Measurements from ENCODE around the gene OPA3. TPM values are rescaled to one million over a fixed set of nuclear protein-coding genes. Genes with fewer than 3 reads are reported as not detected.
"Not testable (repeated sequence)": the region's sequence is repeated elsewhere in the genome, so short reads cannot be mapped to it uniquely, and the experiment has no call there.

OPA3 gene
- 10 to 100 TPM; 10.8 to 11.0 TPM for total RNA-seq

- ChIA-PET POLR2A (interaction anchor here (0.6 to 1.6 kb wide), 4 partner anchors 30 to 116 kb away, joined by 3 to 4 read pairs (median 4); partner anchors contain the start of gene FOSB), CTCF (interaction anchor here (1.1 to 2.7 kb wide), 5 partner anchors 27 to 145 kb away, joined by 3 to 14 read pairs (median 5); partner anchors contain the start of gene QPCTL)
- peak; percentile 100 for DNase-seq
- peak within 1 kb of the TSS; percentile 97 for H3K27ac Mint-ChIP-seq
- H3K4me3 Mint-ChIP-seq = peak within 1 kb of the TSS; percentile 96
- intact Hi-C loops (cut with micrococcal nuclease) = loop anchor here (1.0 to 10.0 kb wide), 7 partner anchors 30 to 280 kb away; partner anchors contain the start of genes ERCC1, FOXA3, QPCTL and SYMPK
- H3K36me3 Mint-ChIP-seq = peaks cover 12% of the 10 kb centered on the region
- no peaks in the 10 kb centered on the region for H3K9me3 Mint-ChIP-seq
- peaks cover 11% of the 10 kb centered on the region for H3K4me1 Mint-ChIP-seq (ENCODE audit: low read depth)
- H3K27me3 Mint-ChIP-seq = peaks cover 1% of the 10 kb centered on the region
Measured at GRCh38 chr19:45584332-45585157, at the start of gene OPA3. Gene OPA3, minus strand, starts transcription at chr19:45584802. Its CDS starts 38 bp downstream, at chr19:45584764.

GRCh38 chr19:45632468-45633196 lies 48.0 kb upstream of the OPA3 start:
- Mint-ChIP-seq H3K27me3 (no peaks in the 10 kb centered on the region), H3K9me3 (no peaks in the 10 kb centered on the region), H3K27ac (peak overlapping the region; percentile 68), H3K4me3 (no peak overlapping the region), H3K36me3 (peaks cover 34% of the 10 kb centered on the region), H3K4me1 (ENCODE audit: low read depth) (peaks cover 24% of the 10 kb centered on the region)
- CTCF ChIA-PET = interaction anchor here (0.7 to 0.9 kb wide), 4 partner anchors 9 to 42 kb away, joined by 3 read pairs; no protein-coding TSS in a partner anchor
- DNase-seq = peak; percentile 75
- POLR2A ChIA-PET = interaction anchor here (0.6 to 3.5 kb wide), 2 partner anchors 9 to 181 kb away, joined by 3 to 51 read pairs; no protein-coding TSS in a partner anchor
- intact Hi-C loops (cut with micrococcal nuclease) = no loop called here

- ChIA-PET POLR2A (interaction anchor here (0.6 to 3.5 kb wide), 3 partner anchors 11 to 186 kb away, joined by 5 to 51 read pairs (median 9); no protein-coding TSS in a partner anchor), CTCF (interaction anchor here (0.6 to 2.4 kb wide), 9 partner anchors 10 to 191 kb away, joined by 3 to 19 read pairs (median 4); partner anchors contain the start of genes QPCTL and SNRPD2)
- intact Hi-C loops (cut with micrococcal nuclease) = loop anchor here (1.0 kb wide), 2 partner anchors 12 to 16 kb away; no protein-coding TSS in a partner anchor
- peak overlapping the region; percentile 92 for H3K27ac Mint-ChIP-seq
- no peaks in the 10 kb centered on the region for H3K27me3 Mint-ChIP-seq
- peaks cover 26% of the 10 kb centered on the region for H3K4me1 Mint-ChIP-seq (ENCODE audit: low read depth)
- H3K9me3 Mint-ChIP-seq = no peaks in the 10 kb centered on the region
- peak; percentile 69 for DNase-seq
- no peak overlapping the region for H3K4me3 Mint-ChIP-seq
- H3K36me3 Mint-ChIP-seq = peaks cover 38% of the 10 kb centered on the region
Measured at GRCh38 chr19:45630463-45630862, 45.9 kb upstream of the OPA3 start.

- Mint-ChIP-seq H3K4me3 (peak overlapping the region; percentile 16), H3K9me3 (no peaks in the 10 kb centered on the region), H3K27me3 (no peaks in the 10 kb centered on the region), H3K4me1 (ENCODE audit: low read depth) (peaks cover 27% of the 10 kb centered on the region), H3K36me3 (peaks cover 42% of the 10 kb centered on the region), H3K27ac (peak overlapping the region; percentile 92)
- DNase-seq = peak; percentile 37
- intact Hi-C loops (cut with micrococcal nuclease) = loop anchor here (1.0 kb wide), 2 partner anchors 13 to 15 kb away; no protein-coding TSS in a partner anchor
- ChIA-PET CTCF (interaction anchor here (0.6 to 2.4 kb wide), 4 partner anchors 14 to 71 kb away, joined by 3 to 8 read pairs (median 4); partner anchors contain the start of genes QPCTL and SNRPD2), POLR2A (interaction anchor here (1.5 to 3.5 kb wide), 2 partner anchors 12 to 16 kb away, joined by 9 to 51 read pairs; no protein-coding TSS in a partner anchor)
Measured at GRCh38 chr19:45629704-45630103, 45.1 kb upstream of the OPA3 start.

- peaks cover 49% of the 10 kb centered on the region for H3K36me3 Mint-ChIP-seq
- H3K27ac Mint-ChIP-seq; POLR2A ChIA-PET; DNase-seq; H3K4me3 Mint-ChIP-seq; intact Hi-C loops (cut with micrococcal nuclease); H3K9me3 Mint-ChIP-seq; H3K27me3 Mint-ChIP-seq; CTCF ChIA-PET: not testable (repeated sequence)
- peaks cover 27% of the 10 kb centered on the region for H3K4me1 Mint-ChIP-seq (ENCODE audit: low read depth)
Measured at GRCh38 chr19:45628219-45628618, 43.6 kb upstream of the OPA3 start.

GRCh38 chr19:45623984-45624383 lies 39.4 kb upstream of the OPA3 start:
- Mint-ChIP-seq H3K27ac (no peak overlapping the region), H3K4me1 (ENCODE audit: low read depth) (peaks cover 2% of the 10 kb centered on the region), H3K4me3 (no peak overlapping the region), H3K36me3 (peaks cover 49% of the 10 kb centered on the region), H3K27me3 (no peaks in the 10 kb centered on the region), H3K9me3 (no peaks in the 10 kb centered on the region)
- POLR2A ChIA-PET = interaction anchor here (0.6 kb wide), 1 partner anchor 88 kb away, joined by 3 read pairs; no protein-coding TSS in a partner anchor
- DNase-seq = no peak
- CTCF ChIA-PET = no interaction called here
- intact Hi-C loops (cut with micrococcal nuclease) = no loop called here

- Mint-ChIP-seq H3K4me3 (no peak overlapping the region), H3K36me3 (peaks cover 50% of the 10 kb centered on the region), H3K27ac (peak overlapping the region; percentile 16), H3K4me1 (ENCODE audit: low read depth) (peaks cover 2% of the 10 kb centered on the region), H3K27me3 (no peaks in the 10 kb centered on the region), H3K9me3 (no peaks in the 10 kb centered on the region)
- POLR2A ChIA-PET = no interaction called here
- DNase-seq = no peak
- intact Hi-C loops (cut with micrococcal nuclease) = no loop called here
- CTCF ChIA-PET = no interaction called here
Measured at GRCh38 chr19:45621976-45622503, 37.4 kb upstream of the OPA3 start.

GRCh38 chr19:45621389-45621788 lies 36.8 kb upstream of the OPA3 start:
- ChIA-PET POLR2A (no interaction called here), CTCF (no interaction called here)
- intact Hi-C loops (cut with micrococcal nuclease) = no loop called here

GRCh38 chr19:45616704-45617017 lies 32.1 kb upstream of the OPA3 start:
- H3K36me3 Mint-ChIP-seq = peaks cover 62% of the 10 kb centered on the region
- no peaks in the 10 kb centered on the region for H3K27me3 Mint-ChIP-seq
- no peak overlapping the region for H3K27ac Mint-ChIP-seq
- H3K4me3 Mint-ChIP-seq = no peak overlapping the region
- DNase-seq = no peak
- H3K4me1 Mint-ChIP-seq (ENCODE audit: low read depth) = peaks cover 28% of the 10 kb centered on the region
- intact Hi-C loops (cut with micrococcal nuclease) = no loop called here
- ChIA-PET CTCF (interaction anchor here (1.1 to 7.3 kb wide), 2 partner anchors 26 to 76 kb away, joined by 3 to 58 read pairs; partner anchors contain the start of gene QPCTL), POLR2A (interaction anchor here (4.6 kb wide), 1 partner anchor 25 kb away, joined by 54 read pairs; no protein-coding TSS in a partner anchor)
- no peaks in the 10 kb centered on the region for H3K9me3 Mint-ChIP-seq

More at GRCh38 chr19:45621389-45621788, 36.8 kb upstream of the OPA3 start:
- H3K9me3 Mint-ChIP-seq = no peaks in the 10 kb centered on the region
- H3K27me3 Mint-ChIP-seq = no peaks in the 10 kb centered on the region
- H3K27ac Mint-ChIP-seq = no peak overlapping the region
- H3K36me3 Mint-ChIP-seq = peaks cover 54% of the 10 kb centered on the region
- H3K4me3 Mint-ChIP-seq = no peak overlapping the region
- peaks cover 6% of the 10 kb centered on the region for H3K4me1 Mint-ChIP-seq (ENCODE audit: low read depth)
- DNase-seq = no peak

GRCh38 chr19:45615795-45616703 lies 31.4 kb upstream of the OPA3 start:
- Mint-ChIP-seq H3K9me3 (no peaks in the 10 kb centered on the region), H3K4me3 (no peak overlapping the region), H3K27ac (peak overlapping the region; percentile 67), H3K4me1 (ENCODE audit: low read depth) (peaks cover 28% of the 10 kb centered on the region), H3K27me3 (no peaks in the 10 kb centered on the region), H3K36me3 (peaks cover 64% of the 10 kb centered on the region)
- intact Hi-C loops (cut with micrococcal nuclease) = no loop called here
- ChIA-PET CTCF (interaction anchor here (0.6 to 7.3 kb wide), 3 partner anchors 9 to 76 kb away, joined by 3 to 58 read pairs (median 5); partner anchors contain the start of gene QPCTL), POLR2A (interaction anchor here (4.6 kb wide), 1 partner anchor 26 kb away, joined by 54 read pairs; no protein-coding TSS in a partner anchor)
- peak; percentile 94 for DNase-seq

Data from activated CD4-positive, alpha-beta memory T cell treated with anti-CD3 and anti-CD28 coated beads for 36 hours (primary cell).